Endothelial cell of umbilical vein (primary cell): ENCODE data around the gene RASGEF1C. TPM values are rescaled to one million over a fixed set of nuclear protein-coding genes. Genes with fewer than 3 reads are reported as not detected.

Experiments used
- BruUV-seq: library from RNA; stranded (reverse); fragments of 400-500 nt; replicated peaks from 2 replicates; lab custom pipeline; 2021; lab: Mats Ljungman, UMichigan
- CTCF ChIA-PET: fragments of 300-600, 350-600 bp; sonication (Branson Sonifier 250); formaldehyde crosslinking; loops from one replicate; lab custom pipeline; 2021; ENCODE audit warnings: antibody characterized with exemption, inconsistent platforms; lab: Charles Lee
- POLR2A ChIA-PET: fragments of 300-600, 350-600 bp; sonication (Branson Sonifier 250); formaldehyde crosslinking; loops from one replicate; lab custom pipeline; 2021; ENCODE audit warnings: antibody characterized with exemption, inconsistent platforms; lab: Charles Lee
- DNase-seq: peaks from one replicate; pipeline ENCODE4 v3.0.0-alpha.2; 2011; ENCODE audit warnings: low read depth, low spot score
- FAIRE-seq: peaks from 2 replicates; lab custom pipeline; 2011; peaks lifted over from hg19 to GRCh38; lab: Jason Lieb, UNC
- H2AFZ ChIP-seq: 2 replicates; pipeline ENCODE4 v1.6.0; 2012; ENCODE audit warnings: low read depth, low read length, control low read depth, inconsistent platforms
- H3K27ac ChIP-seq: 2 replicates; pipeline ENCODE4 v1.5.1; 2011; ENCODE audit warnings: low read depth, mild to moderate bottlenecking, control low read depth, low read length, moderate library complexity; ENCODE audit not compliant: insufficient read depth
- H3K27me3 ChIP-seq, 2 experiments: 2 replicates each; pipeline versions ENCODE4 v1.6.0 to v1.6.1; 2011; ENCODE audit warnings: low read length in 2 of 2, mixed read lengths in 1 of 2; ENCODE audit not compliant: control insufficient read depth in 2 of 2, insufficient read depth in 2 of 2
- H3K36me3 ChIP-seq, 2 experiments: 2 replicates in 1 of 2; 3 replicates in 1 of 2; pipeline ENCODE4 v1.5.1; 2011; ENCODE audit warnings: low read length in 2 of 2, mild to moderate bottlenecking in 1 of 2, moderate library complexity in 1 of 2; ENCODE audit not compliant: control insufficient read depth in 2 of 2, insufficient read depth in 2 of 2; ENCODE audit errors: extremely low read depth in 1 of 2
- H3K4me1 ChIP-seq: 3 replicates; pipeline ENCODE4 v1.5.1; 2011; ENCODE audit warnings: mild to moderate bottlenecking, low read length; ENCODE audit not compliant: control insufficient read depth, insufficient read depth; ENCODE audit errors: extremely low read depth
- H3K4me2 ChIP-seq: 2 replicates; pipeline ENCODE4 v1.6.1; 2011; ENCODE audit warnings: low read length, control low read depth, mixed read lengths; ENCODE audit not compliant: insufficient read depth
- H3K4me3 ChIP-seq, 3 experiments: fragments of 200-600 bp in 1 of 3; sonication (generic), shearing (Covaris generic) in 1 of 3; replicated peaks in 1 of 3; 2 replicates each; pipeline ENCODE4 v1.5.1; 2011 to 2016; ENCODE audit warnings: control low read depth in 3 of 3, low read length in 3 of 3, mild to moderate bottlenecking in 2 of 3, inconsistent platforms in 1 of 3, low read depth in 1 of 3, moderate library complexity in 1 of 3; ENCODE audit not compliant: insufficient read depth in 1 of 3
- H3K79me2 ChIP-seq: 2 replicates; pipeline ENCODE4 v1.6.0; 2012; ENCODE audit warnings: low read length, inconsistent platforms; ENCODE audit not compliant: control insufficient read depth, insufficient read depth
- H3K9ac ChIP-seq: replicated peaks from 2 replicates; pipeline ENCODE3; 2011; ENCODE audit warnings: low read length, control low read depth; ENCODE audit not compliant: insufficient read depth; ENCODE audit errors: extremely low read depth
- H3K9me1 ChIP-seq: replicated peaks from 3 replicates; pipeline ENCODE4 v1.6.0; 2011; ENCODE audit warnings: mild to moderate bottlenecking, low read length; ENCODE audit not compliant: control insufficient read depth, insufficient read depth; ENCODE audit errors: extremely low read depth
- H3K9me3 ChIP-seq: replicated peaks from 2 replicates; pipeline ENCODE4 v1.5.1; 2012; ENCODE audit warnings: low read length, inconsistent platforms; ENCODE audit not compliant: control insufficient read depth, insufficient read depth
- H4K20me1 ChIP-seq: replicated peaks from 2 replicates; pipeline ENCODE3; 2011; ENCODE audit warnings: mild to moderate bottlenecking, low read length; ENCODE audit not compliant: control insufficient read depth, insufficient read depth; ENCODE audit errors: extremely low read depth
- CTCF ChIP-seq, 2 donors: IDR thresholded peaks; 1 replicate in 1 of 2; 2 replicates in 1 of 2; pipeline ENCODE4 v1.5.1; 2011; ENCODE audit warnings: low read length in 2 of 2, mild to moderate bottlenecking in 2 of 2, moderate library complexity in 2 of 2, control low read depth in 1 of 2, inconsistent platforms in 1 of 2, low read depth in 1 of 2; ENCODE audit not compliant: insufficient read depth in 1 of 2; ENCODE audit errors: extremely low read depth in 1 of 2
- EZH2 ChIP-seq: IDR thresholded peaks from 2 replicates; pipeline ENCODE4 v1.6.1; 2012; ENCODE audit warnings: borderline replicate concordance, low read depth, mild to moderate bottlenecking, moderate library complexity, low read length, inconsistent platforms; ENCODE audit not compliant: severe bottlenecking
- FOS ChIP-seq: IDR thresholded peaks from 2 replicates; pipeline ENCODE4 v1.6.1; 2011; ENCODE audit warnings: mild to moderate bottlenecking, low read length, moderate library complexity, borderline replicate concordance; ENCODE audit not compliant: insufficient read depth
- GATA2 ChIP-seq: IDR thresholded peaks from 2 replicates; pipeline ENCODE4 v1.7.0; 2011; ENCODE audit warnings: low read depth, mild to moderate bottlenecking, moderate library complexity, mixed read lengths, low read length; ENCODE audit not compliant: insufficient read length, insufficient read depth
- JUN ChIP-seq: IDR thresholded peaks from 2 replicates; pipeline ENCODE4 v1.6.1; 2011; ENCODE audit warnings: borderline replicate concordance, low read depth; ENCODE audit not compliant: insufficient read length, insufficient read depth
- MYC ChIP-seq: IDR thresholded peaks from one replicate; pipeline ENCODE4 v1.6.1; 2011; ENCODE audit warnings: mild to moderate bottlenecking, low read depth, low read length
- POLR2A ChIP-seq: IDR thresholded peaks from 2 replicates; pipeline ENCODE4 v1.6.1; 2012; ENCODE audit warnings: low read depth, mild to moderate bottlenecking, control low read depth, low read length
- POLR2AphosphoS5 ChIP-seq: IDR thresholded peaks from 2 replicates; pipeline ENCODE4 v1.6.1; 2012; ENCODE audit warnings: low read depth, mild to moderate bottlenecking, control low read depth, low read length, moderate library complexity; ENCODE audit not compliant: insufficient read depth
- dilution Hi-C: fragments of 300-500 bp; cut with MboI; formaldehyde crosslinking; loops from one replicate; pipeline ENCODE4 v1.15.0; 2019; ENCODE audit warnings: low sequenced_read_pairs; ENCODE audit not compliant: extremely low pct_ligation_motif_present
- intact Hi-C: fragments of 100-400 bp; cut with micrococcal nuclease; formaldehyde crosslinking; loops from one replicate; pipeline ENCODE4 v1.10.0; 2022
- polyA plus RNA-seq, 4 experiments: library from polyadenylated mRNA; depleted of rRNA in 3 of 4; stranded (reverse) in 3 of 4; unstranded in 1 of 4; fragments of >200 nt; gene quantifications; 2 replicates each; pipeline versions ENCODE4 v1.2.1 to v1.2.3, GENCODE V29; 2011 to 2012; ENCODE audit warnings: missing spikeins in 1 of 4
- total RNA-seq: library from RNA; stranded (reverse); gene quantifications from 2 replicates; pipeline ENCODE4 v1.2.3, GENCODE V29; 2021

The RASGEF1C gene
- total and polyA plus RNA-seq, 2 donors (not counting 3 experiments of a cell fraction or from before 2014, with no cell fraction given) = not detected

DNA sequence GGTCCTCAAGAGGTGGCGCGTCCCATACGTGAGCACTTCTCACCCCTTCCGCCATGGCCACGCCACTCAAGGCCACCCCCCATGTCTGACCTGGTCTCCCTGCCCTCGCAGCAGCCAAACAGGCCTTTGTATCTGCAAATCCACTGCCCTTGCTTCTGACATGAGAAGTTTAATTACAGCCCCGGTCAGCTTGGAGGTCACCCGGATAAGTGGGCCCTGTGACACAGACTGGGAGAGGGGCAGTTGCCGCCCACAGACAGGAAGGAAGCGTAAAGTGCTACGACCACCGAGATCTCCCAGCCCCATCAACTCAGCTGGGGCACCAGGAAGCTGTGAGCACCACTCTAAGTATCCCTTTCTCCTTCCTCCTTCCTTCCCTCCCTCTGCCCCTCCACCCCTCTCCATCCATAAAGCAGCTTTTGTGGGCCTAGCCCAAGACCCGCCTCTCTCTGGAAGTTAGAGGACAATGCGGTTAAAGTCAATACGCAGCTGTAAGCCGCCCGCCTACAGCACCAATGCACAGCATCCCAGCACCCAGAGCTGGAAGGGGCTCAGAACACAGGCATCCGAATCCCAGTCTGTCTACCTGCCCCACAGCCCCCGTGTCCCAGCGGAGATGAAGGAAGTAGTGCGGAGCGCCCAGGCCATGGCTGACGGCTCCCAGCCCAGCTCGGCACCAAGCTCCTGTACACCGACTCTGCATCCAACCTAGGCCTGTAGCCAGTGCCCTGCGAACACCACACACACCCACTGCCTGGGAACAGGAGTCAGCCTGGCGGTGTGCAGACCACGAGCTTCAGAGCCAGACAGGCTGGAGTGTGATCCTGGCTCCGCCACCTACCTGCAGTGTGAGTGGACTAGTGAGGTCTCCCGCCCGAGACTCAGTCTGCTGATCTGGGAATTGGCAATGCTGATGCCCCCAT lies 92.7 kb downstream of the RASGEF1C start:
- BruUV-seq = no TSS peak
- intact Hi-C loops = no loop called here

More for the DNA sequence above, 92.7 kb downstream of the RASGEF1C start:
- no peak overlapping the region for H2AFZ ChIP-seq
- POLR2A ChIA-PET = no interaction called here
- no peak overlapping the region for H3K27ac ChIP-seq
- no peak overlapping the region for H3K9ac ChIP-seq
- H3K9me1 ChIP-seq = no peaks in the 10 kb centered on the region
- H3K4me2 ChIP-seq = no peak overlapping the region
- no peak for TF ChIP-seq POLR2AphosphoS5
- TF ChIP-seq FOS = no peak
- no peak for TF ChIP-seq MYC
- TF ChIP-seq JUN = no peak
- no peak for TF ChIP-seq GATA2
- no peak for TF ChIP-seq CTCF (IDR thresholded peaks at IDR 0.05; ENCODE audit: extremely low read depth in 1 of 2, insufficient read depth in 1 of 2, low read depth in 1 of 2, low read length in 2 of 2)
- no peak for TF ChIP-seq EZH2
- no peak for TF ChIP-seq POLR2A
- CTCF ChIA-PET = interaction anchor here (0.9 to 1.0 kb wide), 2 partner anchors 9 to 212 kb away, joined by 3 read pairs; no protein-coding TSS in a partner anchor
- no peak for FAIRE-seq
- no peaks in the 10 kb centered on the region for H3K4me1 ChIP-seq
- no peaks in the 10 kb centered on the region for H3K36me3 ChIP-seq
- H3K27me3 ChIP-seq = no peaks in the 10 kb centered on the region
- DNase-seq = no peak
- H4K20me1 ChIP-seq = no peaks in the 10 kb centered on the region
- no peak overlapping the region for H3K4me3 ChIP-seq
- dilution Hi-C loops = no loop called here
- H3K79me2 ChIP-seq = no peaks in the 10 kb centered on the region
- H3K9me3 ChIP-seq = no peaks in the 10 kb centered on the region
